Prostate gland (tissue), 2 donors: ENCODE measurements around the gene PIP5K1B.

Experiments used
- POLR2A ChIP-seq: fragments of 450-650 bp; IDR thresholded peaks from one replicate; pipeline ENCODE4 v1.6.1; 2016; ENCODE audit warnings: antibody characterized with exemption, mild to moderate bottlenecking
- TF ChIP-seq, protein P1 (sequence below), 4 experiments: fragments of 200-600 bp in 2 of 4; fragments of 450-650 bp in 2 of 4; sonication (generic) in 2 of 4; IDR thresholded peaks; 1 replicate in 3 of 4; 2 replicates in 1 of 4; pipeline ENCODE4 v1.5.1; 2016 to 2019; ENCODE audit warnings: antibody characterized with exemption in 4 of 4, mild to moderate bottlenecking in 2 of 4, moderate library complexity in 2 of 4

DNA sequence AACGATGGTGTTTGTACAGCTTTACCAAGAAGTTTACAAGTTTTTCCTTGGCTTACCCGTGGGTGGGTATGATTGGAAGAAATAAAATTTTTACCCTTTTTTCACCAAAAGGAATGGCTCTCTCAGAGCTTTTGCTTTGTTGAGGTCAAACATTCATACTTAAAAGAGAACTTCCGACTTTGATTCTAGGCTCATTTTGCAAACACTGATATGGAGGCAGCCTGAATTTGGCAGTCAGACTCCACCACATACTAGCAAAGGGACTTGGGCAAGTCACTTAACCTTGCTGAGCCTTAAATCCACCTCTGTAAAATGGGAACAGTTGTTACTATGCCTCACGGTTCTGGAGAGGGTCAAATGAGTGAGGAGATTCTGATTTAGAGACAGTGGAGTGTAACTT, 155.4 kb downstream of the PIP5K1B start:
- TF ChIP-seq, protein P1, sequence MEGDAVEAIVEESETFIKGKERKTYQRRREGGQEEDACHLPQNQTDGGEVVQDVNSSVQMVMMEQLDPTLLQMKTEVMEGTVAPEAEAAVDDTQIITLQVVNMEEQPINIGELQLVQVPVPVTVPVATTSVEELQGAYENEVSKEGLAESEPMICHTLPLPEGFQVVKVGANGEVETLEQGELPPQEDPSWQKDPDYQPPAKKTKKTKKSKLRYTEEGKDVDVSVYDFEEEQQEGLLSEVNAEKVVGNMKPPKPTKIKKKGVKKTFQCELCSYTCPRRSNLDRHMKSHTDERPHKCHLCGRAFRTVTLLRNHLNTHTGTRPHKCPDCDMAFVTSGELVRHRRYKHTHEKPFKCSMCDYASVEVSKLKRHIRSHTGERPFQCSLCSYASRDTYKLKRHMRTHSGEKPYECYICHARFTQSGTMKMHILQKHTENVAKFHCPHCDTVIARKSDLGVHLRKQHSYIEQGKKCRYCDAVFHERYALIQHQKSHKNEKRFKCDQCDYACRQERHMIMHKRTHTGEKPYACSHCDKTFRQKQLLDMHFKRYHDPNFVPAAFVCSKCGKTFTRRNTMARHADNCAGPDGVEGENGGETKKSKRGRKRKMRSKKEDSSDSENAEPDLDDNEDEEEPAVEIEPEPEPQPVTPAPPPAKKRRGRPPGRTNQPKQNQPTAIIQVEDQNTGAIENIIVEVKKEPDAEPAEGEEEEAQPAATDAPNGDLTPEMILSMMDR (IDR thresholded peaks at IDR 0.05) = no peak
- no peak for TF ChIP-seq POLR2A
